Activated CD8-positive, alpha-beta memory T cell treated with anti-CD3 and anti-CD28 coated beads, Interleukin-2, amount 50 U/mL, for 24 hours (primary cell): ENCODE measurements around the gene USP2.

Experiments
- DNase-seq: peaks from one replicate; pipeline ENCODE4 v3.0.0-alpha.2; 2020; ENCODE audit errors: extremely low read depth

Gene USP2

GRCh38 chr11:119377112-119377901, 4.2 kb downstream of the USP2 start:
- no peak for DNase-seq

GRCh38 chr11:119376197-119376847, 5.2 kb downstream of the USP2 start:
- no peak for DNase-seq

- DNase-seq = no peak
Observed at GRCh38 chr11:119375337-119376196, 5.9 kb downstream of the USP2 start.

GRCh38 chr11:119374632-119375336, 6.7 kb downstream of the USP2 start:
- DNase-seq = no peak

- DNase-seq = no peak
Observed at GRCh38 chr11:119373921-119374631, 7.4 kb downstream of the USP2 start.

GRCh38 chr11:119373059-119373920, 8.2 kb downstream of the USP2 start:
- no peak for DNase-seq

- DNase-seq = no peak
Observed at GRCh38 chr11:119372260-119373058, 9.0 kb downstream of the USP2 start.

GRCh38 chr11:119371778-119372182, 9.7 kb downstream of the USP2 start:
- no peak for DNase-seq

- no peak for DNase-seq
Observed at GRCh38 chr11:119371067-119371601, 10.4 kb downstream of the USP2 start.

- no peak for DNase-seq
Observed at GRCh38 chr11:119370486-119371046, 10.9 kb downstream of the USP2 start.

GRCh38 chr11:119369132-119369925, 12.2 kb downstream of the USP2 start:
- no peak for DNase-seq

GRCh38 chr11:119368121-119369034, 13.1 kb downstream of the USP2 start:
- DNase-seq = no peak

GRCh38 chr11:119367661-119368120, 13.8 kb downstream of the USP2 start:
- DNase-seq = no peak

GRCh38 chr11:119366690-119367620, 14.5 kb downstream of the USP2 start:
- no peak for DNase-seq

- no peak for DNase-seq
Observed at GRCh38 chr11:119365071-119365591, 16.4 kb downstream of the USP2 start.
